Spleen (tissue), 11 donors: ENCODE measurements around the gene DARS2. TPM values are rescaled to one million over a fixed set of nuclear protein-coding genes. Genes with fewer than 3 reads are reported as not detected.

ENCODE experiments used
- DNase-seq: peaks from one replicate; pipeline ENCODE4 v3.0.0-alpha.2; 2020
- H3K27ac ChIP-seq, 8 donors: fragments of 200-600 bp; sonication (generic) in 7 of 8; 1 replicate in 4 of 8; 2 replicates in 4 of 8; pipeline versions ENCODE4 v1.5.0 to v1.8.0; 2016 to 2021; ENCODE audit warnings: inconsistent platforms in 4 of 8, mild to moderate bottlenecking in 4 of 8, moderate library complexity in 1 of 8
- H3K27me3 ChIP-seq, 7 donors: fragments of 200-600 bp; sonication (generic) in 6 of 7; replicated peaks in 1 of 7; 1 replicate in 4 of 7; 2 replicates in 3 of 7; pipeline versions ENCODE4 v1.5.0 to v1.8.0; 2016 to 2021; ENCODE audit warnings: inconsistent platforms in 3 of 7, mild to moderate bottlenecking in 1 of 7
- H3K36me3 ChIP-seq, 6 donors: fragments of 200-600 bp; sonication (generic) in 5 of 6; 1 replicate in 4 of 6; 2 replicates in 2 of 6; pipeline versions ENCODE4 v1.5.0 to v1.8.0; 2016 to 2021; ENCODE audit warnings: inconsistent platforms in 2 of 6
- H3K4me1 ChIP-seq, 6 donors: fragments of 200-600 bp; sonication (generic) in 5 of 6; 1 replicate in 3 of 6; 2 replicates in 3 of 6; pipeline versions ENCODE4 v1.5.0 to v1.8.0; 2016 to 2021; ENCODE audit warnings: inconsistent platforms in 3 of 6
- H3K4me3 ChIP-seq, 8 donors: fragments of 200-600 bp; sonication (generic) in 7 of 8; 1 replicate in 4 of 8; 2 replicates in 4 of 8; pipeline versions ENCODE4 v1.5.0 to v1.8.0; 2016 to 2021; ENCODE audit warnings: inconsistent platforms in 4 of 8, mild to moderate bottlenecking in 4 of 8, moderate library complexity in 2 of 8
- H3K9me3 ChIP-seq, 8 donors: fragments of 200-600 bp; sonication (generic) in 7 of 8; 1 replicate in 4 of 8; 2 replicates in 4 of 8; pipeline versions ENCODE4 v1.5.0 to v1.8.0; 2016 to 2021; ENCODE audit warnings: inconsistent platforms in 4 of 8
- CTCF ChIP-seq, 11 experiments: fragments of 200-600 bp in 7 of 11; fragments of 450-650 bp in 4 of 11; sonication (generic) in 4 of 11; IDR thresholded peaks in 8 of 11; conservative IDR thresholded peaks in 3 of 11; 1 replicate in 7 of 11; 2 replicates in 4 of 11; pipeline versions ENCODE4 v1.4.0 to v1.8.0; 2016 to 2021; ENCODE audit warnings: antibody characterized with exemption in 11 of 11, inconsistent platforms in 4 of 11, mild to moderate bottlenecking in 1 of 11
- POLR2A ChIP-seq, 3 donors: fragments of 450-650 bp; IDR thresholded peaks; one replicate each; pipeline ENCODE4 v1.5.1; 2017; ENCODE audit warnings: antibody characterized with exemption in 3 of 3, mild to moderate bottlenecking in 1 of 3
- POLR2AphosphoS5 ChIP-seq, 3 donors: sonication (generic); formaldehyde crosslinking; IDR thresholded peaks; one replicate each; pipeline ENCODE4 v1.5.1; 2017; ENCODE audit warnings: antibody characterized with exemption in 3 of 3
- WGBS, 5 donors: extraction: QIAGEN DNeasy Blood & Tissue Kit in 3 of 5; methylation state at CpG; one replicate each; pipeline versions ENCODE4 v1.1.5 to v1.1.7; 2013 to 2018; 5-methylcytosine and 5-hydroxymethylcytosine counted together
- intact Hi-C: fragments of 100-400 bp; cut with DNase I; formaldehyde crosslinking; loops from one replicate; pipeline ENCODE4 v1.15.0; 2023; ENCODE audit warnings: low total_unique reads
- polyA plus RNA-seq, 3 donors: library from polyadenylated mRNA; stranded (reverse); fragments of 200-250 nt; gene quantifications; one replicate each; pipeline ENCODE4 v1.2.1, GENCODE V29; 2013
- total RNA-seq, 7 donors: library from RNA; depleted of rRNA in 3 of 7; stranded (reverse); fragments of >200 nt in 3 of 7; fragmentation: NEBNext Ultra II Directional in 4 of 7; extraction: Animal tissue kit (Norgen Biotek cat#: 25700) in 4 of 7; gene quantifications; one replicate each; pipeline versions ENCODE4 v1.1.0 to v1.2.1, GENCODE V29; 2016 to 2021
- donor health status: healthy with polysubstance abuse.
- donor health status: DM: no; HTN: no; CAD: no; lungs with moderate emphysema.
- donor health status: DM: no; HTN: no; CAD: no.
- donor health status: Bipolar disorder and iron deficiency.
- donor health status: healthy.
- donor health status: DM: no; HTN: no; CAD: no.
- donor health status: DM: yes; HTN: yes; CAD: no.

DARS2 gene
- total and polyA plus RNA-seq, 10 donors = 4.7 to 23.3 (median 15.7) TPM

DNA sequence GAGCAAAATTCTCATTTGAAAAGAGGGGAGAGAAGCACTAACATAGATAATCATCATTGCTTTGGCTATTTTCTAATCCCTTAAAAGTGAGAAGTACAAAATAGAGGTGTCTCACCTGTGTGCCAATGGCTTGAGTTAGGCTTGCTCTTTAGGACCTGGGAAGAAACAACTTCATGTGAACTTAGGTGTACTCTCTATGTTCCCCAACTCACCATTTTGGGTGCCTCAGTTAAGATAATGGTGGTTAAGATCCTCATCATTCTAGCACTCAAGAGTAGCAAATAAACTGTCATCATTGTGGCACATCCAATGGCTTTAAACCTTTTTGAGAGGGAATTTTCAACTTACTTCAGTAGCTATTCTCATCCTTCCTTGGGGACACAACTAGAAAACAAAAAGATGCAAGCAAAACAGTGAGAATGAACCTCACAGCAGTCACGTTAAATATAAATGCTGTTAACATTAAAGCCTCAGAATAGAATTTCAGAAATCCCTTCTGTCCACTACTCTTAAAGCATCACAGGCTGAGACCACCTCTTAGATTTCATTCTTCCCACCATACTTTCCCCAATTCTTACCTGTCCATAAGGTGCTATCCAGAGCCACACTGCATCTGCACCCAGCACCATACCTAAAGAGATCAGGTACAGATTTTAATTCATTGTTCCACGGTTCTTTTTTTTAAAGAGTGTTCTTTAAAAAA is 42.1 kb downstream of the DARS2 start:
- TF ChIP-seq POLR2A (IDR thresholded peaks at IDR 0.05) = no peak
- no peak for TF ChIP-seq CTCF (IDR thresholded peaks at IDR 0.05 in 8 of 11, conservative IDR thresholded peaks at IDR 0.05 in 3 of 11)
- TF ChIP-seq POLR2AphosphoS5 (IDR thresholded peaks at IDR 0.05) = no peak
- WGBS, 5 donors = 10 to 24% (median 11%) methylated on average over 2 of the region's 2 CpGs
- intact Hi-C loops = loop anchor here (10.0 kb wide), 1 partner anchor 68 kb away; no protein-coding TSS in a partner anchor
- H3K9me3 ChIP-seq = no peaks in the 10 kb centered on the region
- no peaks in the 10 kb centered on the region for H3K27me3 ChIP-seq
- H3K36me3 ChIP-seq = peaks cover 0 to 66% (median 42%) of the 10 kb centered on the region in 6 donors
- peak overlapping the region; percentile 75 to 95 (median 84) for H3K4me3 ChIP-seq
- peaks cover 43 to 80% (median 63%) of the 10 kb centered on the region in 6 donors for H3K4me1 ChIP-seq
- peak overlapping the region; percentile 97 to 99 (median 98) for H3K27ac ChIP-seq
- no peak for DNase-seq

DNA sequence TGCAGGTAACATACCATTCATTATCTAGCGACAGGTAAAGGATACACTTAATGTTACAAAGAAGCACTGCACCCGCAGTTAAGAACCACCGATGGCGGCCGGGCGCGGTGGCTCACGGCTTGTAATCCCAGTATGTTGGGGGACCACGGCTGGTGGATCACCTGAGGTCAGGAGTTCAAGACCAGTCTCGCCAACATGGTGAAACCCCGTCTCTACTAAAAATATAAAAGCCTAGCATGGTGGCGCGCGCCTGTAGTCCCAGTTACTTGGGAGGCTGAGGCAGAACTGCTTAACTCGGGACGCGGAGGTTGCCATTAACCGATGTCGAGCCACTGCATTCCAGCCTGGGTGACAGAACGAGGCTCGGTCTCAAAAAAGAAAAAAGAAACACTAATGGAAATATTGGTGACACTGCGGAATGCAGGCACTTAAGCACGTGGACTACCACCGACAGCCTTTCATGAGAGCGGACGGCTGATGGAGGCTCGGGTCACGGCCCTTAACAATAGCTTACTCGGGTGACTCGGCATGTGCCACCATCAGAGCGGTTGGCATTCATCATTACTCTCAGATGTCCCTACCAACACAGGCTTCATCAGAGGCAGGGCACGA is 42.8 kb downstream of the DARS2 start:
- Histone ChIP-seq H3K9me3 (no peaks in the 10 kb centered on the region), H3K36me3 (peaks cover 0 to 59% (median 42%) of the 10 kb centered on the region in 6 donors), H3K4me3 (peak overlapping the region; percentile 75 to 95 (median 84)), H3K27ac (peak overlapping the region; percentile 97 to 99 (median 98)), H3K27me3 (no peaks in the 10 kb centered on the region), H3K4me1 (peaks cover 49 to 87% (median 68%) of the 10 kb centered on the region in 6 donors)
- intact Hi-C loops = loop anchor here (10.0 kb wide), 1 partner anchor 68 kb away; no protein-coding TSS in a partner anchor
- TF ChIP-seq POLR2AphosphoS5 (IDR thresholded peaks at IDR 0.05) = no peak
- 2 to 3% (median 3%) methylated on average over 32 of the region's 32 CpGs for WGBS, 5 donors
- peak; percentile 85 for DNase-seq

- TF ChIP-seq POLR2AphosphoS5 (IDR thresholded peaks at IDR 0.05) = peak; percentile 90 to 99 (median 96)
- TF ChIP-seq POLR2A (IDR thresholded peaks at IDR 0.05) = peak; percentile 58 to 96 (median 89)
- peak in 2 of 11 experiments; percentile 6 to 29 for TF ChIP-seq CTCF (IDR thresholded peaks at IDR 0.05 in 8 of 11, conservative IDR thresholded peaks at IDR 0.05 in 3 of 11)
- H3K9me3 ChIP-seq = no peaks in the 10 kb centered on the region
- H3K27ac ChIP-seq = peak within 1 kb of the TSS; percentile 97 to 99 (median 98)
- H3K27me3 ChIP-seq = no peaks in the 10 kb centered on the region
- DNase-seq = peak; percentile 100
- H3K36me3 ChIP-seq = peaks cover 0 to 53% (median 36%) of the 10 kb centered on the region in 6 donors
- 0 to 2% (median 1%) methylated on average over 28 to 30 of the region's 30 CpGs for WGBS, 5 donors
- intact Hi-C loops = loop anchor here (10.0 kb wide), 1 partner anchor 67 kb away; no protein-coding TSS in a partner anchor
- H3K4me3 ChIP-seq = peak within 1 kb of the TSS; percentile 75 to 95 (median 84)
- H3K4me1 ChIP-seq = peaks cover 51 to 91% (median 71%) of the 10 kb centered on the region in 6 donors
Observed at GRCh38 chr1:173867753-173868265, 43.3 kb downstream of the DARS2 start, which contains the start of gene GAS5. GAS5 (minus strand) TSS chr1:173867989.

DNA sequence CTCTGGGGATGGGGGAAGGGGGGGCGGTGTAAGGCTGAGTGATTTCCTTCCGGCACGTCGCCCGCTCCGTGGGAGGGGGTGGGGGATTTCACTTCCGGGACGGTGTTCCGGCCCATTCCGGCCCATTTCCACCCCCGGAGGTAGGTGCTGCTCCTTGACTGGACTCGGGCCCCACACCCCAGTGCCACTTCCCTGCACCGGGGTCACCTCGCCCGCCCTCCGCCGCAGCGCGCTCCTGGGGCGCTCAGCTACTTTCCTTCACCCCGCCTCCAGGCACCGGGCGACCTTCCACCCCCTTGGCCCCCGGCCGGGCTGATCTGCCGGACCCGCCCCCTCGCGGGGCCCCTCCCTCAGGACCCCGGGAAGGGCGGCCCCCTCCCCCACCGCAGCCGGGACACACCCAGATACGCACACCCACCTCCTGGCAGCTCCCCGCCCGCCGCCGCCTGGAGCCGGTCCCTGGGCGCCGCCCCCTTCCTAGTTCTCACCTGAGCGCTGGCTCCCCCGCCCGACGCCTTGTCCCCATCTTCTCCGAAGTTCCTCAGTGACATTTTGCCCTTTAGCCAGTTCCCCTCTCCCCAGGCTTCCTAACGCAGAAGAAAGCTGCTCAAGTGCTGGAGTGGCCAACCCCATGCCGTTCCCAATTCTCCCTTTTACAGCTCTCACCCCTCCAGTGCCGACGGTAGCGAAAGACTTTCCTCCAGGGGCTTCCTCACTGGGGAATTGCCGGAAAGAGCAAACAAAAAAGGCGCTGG is 44.0 kb downstream of the DARS2 start, which contains the start of gene ZBTB37:
TSS of gene ZBTB37 (plus strand) at position 115 of the 755 bp plus-strand sequence. CDS start 1,846 bp downstream, outside the sequence.
- WGBS, 5 donors = 0 to 1% (median 1%) methylated on average over 41 to 53 of the region's 53 CpGs
- H3K4me3 ChIP-seq = peak within 1 kb of the TSS; percentile 75 to 95 (median 84)
- peaks cover 0 to 51% (median 31%) of the 10 kb centered on the region in 6 donors for H3K36me3 ChIP-seq
- H3K27me3 ChIP-seq = no peaks in the 10 kb centered on the region
- DNase-seq = peak; percentile 97
- TF ChIP-seq POLR2A (IDR thresholded peaks at IDR 0.05) (peak in 1 of 3 donors; percentile 33), CTCF (IDR thresholded peaks at IDR 0.05 in 8 of 11, conservative IDR thresholded peaks at IDR 0.05 in 3 of 11) (no peak), POLR2AphosphoS5 (IDR thresholded peaks at IDR 0.05) (peak in 2 of 3 donors; percentile 4 to 90)
- H3K4me1 ChIP-seq = peaks cover 51 to 91% (median 71%) of the 10 kb centered on the region in 6 donors
- H3K27ac ChIP-seq = peak within 1 kb of the TSS; percentile 97 to 99 (median 98)
- intact Hi-C loops = loop anchor here (10.0 kb wide), 1 partner anchor 66 kb away; no protein-coding TSS in a partner anchor
- H3K9me3 ChIP-seq = no peaks in the 10 kb centered on the region
